ENCODE data around the gene SRP54. TPM values are rescaled to one million over a fixed set of nuclear protein-coding genes. Genes with fewer than 3 reads are reported as not detected.

Gene SRP54
- polyA plus RNA-seq, 3 donors = 24.9 to 33.6 (median 25.4) TPM

DNA sequence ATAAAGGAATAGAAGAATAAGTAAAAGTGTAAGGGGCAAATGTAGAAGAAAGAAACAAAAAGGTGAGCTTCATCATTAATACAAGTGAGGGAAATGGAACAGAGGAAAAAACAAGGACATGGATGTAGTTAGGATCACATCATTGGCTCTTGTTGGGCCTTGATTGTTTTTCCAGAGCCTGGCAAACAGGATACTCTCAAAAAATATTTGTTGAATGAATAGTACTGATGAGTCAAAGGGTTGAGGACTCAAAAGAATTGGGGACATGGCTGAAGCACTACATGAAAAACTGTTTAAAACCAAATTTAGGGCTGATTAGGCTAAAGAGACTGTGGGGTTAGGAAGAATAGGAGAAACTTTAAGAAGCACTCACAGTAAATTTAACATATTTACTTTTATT, 11.4 kb upstream of the SRP54 start:
- TF ChIP-seq, protein P1, sequence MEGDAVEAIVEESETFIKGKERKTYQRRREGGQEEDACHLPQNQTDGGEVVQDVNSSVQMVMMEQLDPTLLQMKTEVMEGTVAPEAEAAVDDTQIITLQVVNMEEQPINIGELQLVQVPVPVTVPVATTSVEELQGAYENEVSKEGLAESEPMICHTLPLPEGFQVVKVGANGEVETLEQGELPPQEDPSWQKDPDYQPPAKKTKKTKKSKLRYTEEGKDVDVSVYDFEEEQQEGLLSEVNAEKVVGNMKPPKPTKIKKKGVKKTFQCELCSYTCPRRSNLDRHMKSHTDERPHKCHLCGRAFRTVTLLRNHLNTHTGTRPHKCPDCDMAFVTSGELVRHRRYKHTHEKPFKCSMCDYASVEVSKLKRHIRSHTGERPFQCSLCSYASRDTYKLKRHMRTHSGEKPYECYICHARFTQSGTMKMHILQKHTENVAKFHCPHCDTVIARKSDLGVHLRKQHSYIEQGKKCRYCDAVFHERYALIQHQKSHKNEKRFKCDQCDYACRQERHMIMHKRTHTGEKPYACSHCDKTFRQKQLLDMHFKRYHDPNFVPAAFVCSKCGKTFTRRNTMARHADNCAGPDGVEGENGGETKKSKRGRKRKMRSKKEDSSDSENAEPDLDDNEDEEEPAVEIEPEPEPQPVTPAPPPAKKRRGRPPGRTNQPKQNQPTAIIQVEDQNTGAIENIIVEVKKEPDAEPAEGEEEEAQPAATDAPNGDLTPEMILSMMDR (IDR thresholded peaks at IDR 0.05) = no peak
- Histone ChIP-seq H3K4me2 (replicated peaks; ENCODE audit: extremely low read depth, low read length, poor library complexity, severe bottlenecking) (no peak overlapping the region), H3K9ac (ENCODE audit: insufficient read depth, low read length, poor library complexity, severe bottlenecking) (no peak overlapping the region), H3K36me3 (replicated peaks in 1 of 2; ENCODE audit: control insufficient read depth in 1 of 2, insufficient read depth in 2 of 2, low read length in 2 of 2) (peaks cover 6 to 35% of the 10 kb centered on the region in 2 donors), H4K20me1 (ENCODE audit: insufficient read depth, low read length) (no peaks in the 10 kb centered on the region), H3K27me3 (ENCODE audit: control insufficient read depth in 2 of 2, insufficient read depth in 2 of 2, low read length in 2 of 2) (no peaks in the 10 kb centered on the region), H3K79me2 (ENCODE audit: insufficient read depth, low read length) (peaks cover 8% of the 10 kb centered on the region), H3K4me3 (replicated peaks in 1 of 3; ENCODE audit: low read depth in 2 of 3, low read length in 3 of 3) (no peak overlapping the region), H3K9me3 (replicated peaks in 1 of 2; ENCODE audit: control insufficient read depth in 1 of 2, insufficient read depth in 1 of 2, low read length in 2 of 2) (no peaks in the 10 kb centered on the region), H3K27ac (ENCODE audit: low read depth in 1 of 2, low read length in 2 of 2) (no peak overlapping the region), H3K4me1 (ENCODE audit: control insufficient read depth in 1 of 2, insufficient read depth in 2 of 2, low read length in 2 of 2) (no peaks in the 10 kb centered on the region), H2AFZ (ENCODE audit: insufficient read depth, low read depth, low read length, poor library complexity, severe bottlenecking) (no peak overlapping the region)
- Mint-ChIP-seq H3K36me3 (peaks cover 20 to 44% of the 10 kb centered on the region in 2 donors), H3K27ac (peak overlapping the region in 1 of 7 donors; percentile 37), H3K27me3 (ENCODE audit: low read depth in 3 of 3) (peaks cover 0 to 1% (median 0%) of the 10 kb centered on the region in 3 donors), H3K4me1 (peaks cover 2% of the 10 kb centered on the region), H3K4me3 (no peak overlapping the region), H3K9me3 (peaks cover 0 to 1% (median 0%) of the 10 kb centered on the region in 7 donors)
- intact Hi-C loops (cut with micrococcal nuclease) = no loop called here
- no peak for DNase-seq

DNA sequence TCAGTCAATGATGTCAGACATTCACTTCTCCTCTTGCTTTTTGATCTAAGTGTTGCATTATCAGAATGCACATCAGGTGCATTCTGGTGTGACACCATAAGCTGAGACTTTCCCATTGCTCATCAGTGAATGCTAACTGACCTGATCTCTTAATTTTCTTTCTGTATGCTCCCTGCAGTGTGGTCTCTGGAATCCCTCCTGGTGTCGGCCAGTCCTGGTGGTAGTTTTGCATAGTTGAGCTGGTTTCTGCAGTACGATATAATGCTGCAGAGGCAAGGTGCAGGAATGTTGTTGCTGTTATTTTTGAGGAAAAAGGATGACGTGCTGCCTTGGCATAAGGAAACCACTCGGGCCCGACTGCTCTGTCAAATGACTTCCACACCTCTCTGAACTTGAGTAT, 11.0 kb upstream of the SRP54 start:
- no peaks in the 10 kb centered on the region for H3K4me1 ChIP-seq (ENCODE audit: control insufficient read depth in 1 of 2, insufficient read depth in 2 of 2, low read length in 2 of 2)
- H3K9me3 ChIP-seq (replicated peaks in 1 of 2; ENCODE audit: control insufficient read depth in 1 of 2, insufficient read depth in 1 of 2, low read length in 2 of 2) = no peaks in the 10 kb centered on the region
- 100% methylated on average over 2 of the region's 5 CpGs for WGBS (ENCODE audit: insufficient coverage)
- H2AFZ ChIP-seq (ENCODE audit: insufficient read depth, low read depth, low read length, poor library complexity, severe bottlenecking) = no peak overlapping the region
- no peak overlapping the region for H3K27ac ChIP-seq (ENCODE audit: low read depth in 1 of 2, low read length in 2 of 2)
- intact Hi-C loops (cut with micrococcal nuclease) = no loop called here
- no peak overlapping the region for H3K9ac ChIP-seq (ENCODE audit: insufficient read depth, low read length, poor library complexity, severe bottlenecking)
- TF ChIP-seq, protein P1 (IDR thresholded peaks at IDR 0.05) = no peak
- H3K36me3 ChIP-seq (replicated peaks in 1 of 2; ENCODE audit: control insufficient read depth in 1 of 2, insufficient read depth in 2 of 2, low read length in 2 of 2) = peaks cover 4 to 31% of the 10 kb centered on the region in 2 donors
- no peak overlapping the region for H3K4me3 Mint-ChIP-seq
- H4K20me1 ChIP-seq (ENCODE audit: insufficient read depth, low read length) = no peaks in the 10 kb centered on the region
- no peaks in the 10 kb centered on the region for H3K27me3 ChIP-seq (ENCODE audit: control insufficient read depth in 2 of 2, insufficient read depth in 2 of 2, low read length in 2 of 2)
- H3K79me2 ChIP-seq (ENCODE audit: insufficient read depth, low read length) = peaks cover 12% of the 10 kb centered on the region
- H3K27ac Mint-ChIP-seq = no peak overlapping the region
- no peak overlapping the region for H3K4me2 ChIP-seq (replicated peaks; ENCODE audit: extremely low read depth, low read length, poor library complexity, severe bottlenecking)
- peaks cover 2% of the 10 kb centered on the region for H3K4me1 Mint-ChIP-seq
- no peak for DNase-seq
- no peak overlapping the region for H3K4me3 ChIP-seq (replicated peaks in 1 of 3; ENCODE audit: low read depth in 2 of 3, low read length in 3 of 3)
- H3K9me3 Mint-ChIP-seq = peaks cover 0 to 1% (median 0%) of the 10 kb centered on the region in 7 donors
- H3K27me3 Mint-ChIP-seq (ENCODE audit: low read depth in 3 of 3) = peaks cover 0 to 1% (median 0%) of the 10 kb centered on the region in 3 donors
- H3K36me3 Mint-ChIP-seq = peaks cover 21 to 40% of the 10 kb centered on the region in 2 donors
